Hepatocyte (in vitro differentiated cells): ENCODE data around the gene NAA38.

Experiments
- CTCF ChIP-seq: fragments of 200-600 bp; sonication (generic); IDR thresholded peaks from 2 replicates; pipeline ENCODE4 v1.5.1; 2016; ENCODE audit warnings: antibody characterized with exemption, mild to moderate bottlenecking; ENCODE audit not compliant: poor library complexity
- EZH2 ChIP-seq: fragments of 200-600 bp; sonication (generic); IDR thresholded peaks from 2 replicates; pipeline ENCODE4 v1.6.1; 2016; ENCODE audit warnings: antibody characterized with exemption, mild to moderate bottlenecking, borderline replicate concordance

GRCh38 chr17:7867881-7868329 lies 10.5 kb upstream of the NAA38 start:
- no peak for TF ChIP-seq EZH2
- no peak for TF ChIP-seq CTCF
